NCI-H345 treated with DMSO at 0.1 percent for 48 hours (cell line): Measurements from ENCODE around the gene CBY1.

Experiments
- DNase-seq: peaks from one replicate; lab custom pipeline; 2025; ENCODE audit not compliant: unreplicated experiment; lab: John Stamatoyannopoulos, UW

CBY1 gene

GRCh38 chr22:38721551-38721950 lies 65.1 kb downstream of the CBY1 start:
- DNase-seq: no peak
